Measurements from ENCODE around the gene LMO7.
"Not testable (repeated sequence)": the region's sequence is repeated elsewhere in the genome, so short reads cannot be mapped to it uniquely, and the experiment has no call there.

Gene LMO7

DNA sequence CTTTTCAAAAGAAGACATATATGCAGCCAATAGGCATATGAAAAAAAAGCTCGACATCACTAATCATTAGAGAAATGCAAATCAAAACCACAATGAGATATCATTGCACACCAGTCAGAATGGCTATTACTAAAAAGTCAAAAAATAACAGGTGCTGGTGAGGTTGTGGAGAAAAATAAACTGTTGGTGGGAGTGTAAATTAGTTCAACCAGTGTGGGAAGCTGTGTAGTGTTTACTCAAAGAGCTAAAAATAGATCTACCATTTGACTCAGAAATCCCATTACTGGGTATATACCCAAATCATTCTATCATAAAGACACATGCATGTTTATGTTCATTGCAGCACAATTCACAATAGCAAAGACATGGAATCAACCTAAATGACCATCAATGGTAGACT lies 106.9 kb downstream of the LMO7 start:
- not testable (repeated sequence) for DNase-seq (ENCODE audit: low spot score)

DNA sequence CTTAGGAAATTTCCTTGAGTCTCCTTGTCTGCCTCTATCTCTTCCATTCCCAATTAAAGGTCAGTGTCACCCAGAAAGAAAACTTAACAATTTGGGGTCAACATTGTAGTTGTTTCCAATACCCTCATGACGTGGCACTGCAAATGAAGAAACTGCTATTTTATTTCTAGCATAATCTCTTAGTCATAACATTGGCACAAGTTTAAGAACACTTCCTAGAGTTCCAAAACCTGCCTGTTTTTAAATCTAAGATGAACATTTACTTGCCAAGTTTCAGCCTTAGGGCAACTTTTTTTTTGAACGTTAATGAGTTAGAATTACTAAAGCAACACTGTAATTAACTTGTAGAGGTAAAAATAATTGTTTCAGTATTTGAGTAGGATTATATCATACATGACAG lies 108.0 kb downstream of the LMO7 start:
- DNase-seq (ENCODE audit: low spot score): no peak

DNA sequence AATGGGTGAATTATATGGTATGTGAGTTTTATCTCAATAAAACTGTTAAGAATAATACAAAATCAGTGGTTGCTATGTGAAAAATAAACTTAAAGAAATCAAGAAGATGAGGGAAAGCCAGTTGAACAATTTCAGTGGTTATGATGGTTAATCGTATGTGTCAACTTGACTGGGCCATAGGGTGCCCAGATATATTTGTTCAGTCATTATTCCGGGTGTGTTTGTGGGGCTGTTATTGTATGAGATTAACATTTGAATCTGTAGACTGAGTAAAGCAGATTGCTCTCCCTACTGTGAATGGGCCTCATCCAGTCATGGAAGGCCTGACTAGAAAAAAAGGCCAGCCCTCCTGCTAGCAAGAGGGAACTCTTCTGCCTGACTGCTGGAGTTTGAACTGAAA lies 109.3 kb downstream of the LMO7 start:
- no peak for DNase-seq (ENCODE audit: low spot score)

DNA sequence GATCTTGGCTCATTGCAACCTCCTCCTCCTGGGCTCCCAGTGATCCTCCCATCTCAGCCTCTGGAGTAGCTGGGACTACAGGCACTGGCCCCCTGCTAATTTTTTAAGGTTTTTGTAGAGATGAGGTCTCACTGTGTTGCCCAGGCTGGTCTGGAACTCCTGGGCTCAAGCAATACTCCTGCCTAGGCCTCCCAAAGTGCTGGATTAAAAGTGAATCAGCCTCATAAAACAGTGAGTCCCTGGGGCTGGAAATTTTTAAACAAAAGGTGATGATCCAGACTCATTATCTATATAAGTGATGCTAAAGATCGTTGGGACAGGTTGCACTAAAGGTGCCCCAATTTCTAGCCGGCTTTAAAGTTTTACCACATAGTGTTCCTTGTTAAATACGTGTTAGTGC lies 112.7 kb downstream of the LMO7 start:
- DNase-seq (ENCODE audit: low spot score): no peak

DNA sequence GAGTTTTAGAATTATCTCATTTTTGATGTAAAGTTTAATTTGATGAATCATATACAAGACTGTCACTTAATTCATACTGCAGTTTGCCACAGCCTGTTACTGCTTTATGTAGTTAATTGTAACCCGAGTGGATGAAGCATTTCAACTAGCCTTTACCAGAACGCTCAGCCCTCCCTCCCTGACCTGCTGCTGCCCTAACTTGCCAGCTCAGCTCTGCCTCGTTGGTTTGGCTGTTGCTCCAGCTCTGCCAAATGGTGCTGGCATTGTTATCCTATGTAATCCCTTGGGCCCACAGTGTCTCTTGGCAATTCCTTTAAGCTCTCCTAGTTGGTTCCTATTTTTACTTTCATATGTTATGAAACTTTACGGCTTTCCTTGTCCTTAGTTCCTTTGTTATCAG lies 113.3 kb downstream of the LMO7 start:
- no peak for DNase-seq (ENCODE audit: low spot score)

DNA sequence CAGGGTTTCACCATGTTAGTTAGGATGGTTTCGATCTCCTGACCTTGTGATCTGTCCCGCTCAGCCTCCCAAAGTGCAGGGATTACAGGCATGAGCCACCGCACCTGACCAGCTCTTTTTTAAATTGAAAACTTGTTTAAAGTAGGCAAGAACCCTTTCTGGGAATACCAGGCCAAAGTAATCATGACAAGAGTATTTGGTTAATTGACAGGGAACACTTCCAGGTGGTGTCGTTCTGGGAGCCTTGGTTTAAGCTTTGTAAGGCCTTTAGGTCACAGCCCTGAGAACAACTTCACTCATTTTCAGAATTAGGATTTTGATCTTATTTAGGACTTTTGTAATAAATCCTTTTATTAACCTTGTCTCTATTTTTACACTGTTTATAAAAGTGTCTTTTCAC lies 115.2 kb downstream of the LMO7 start:
- no peak for DNase-seq (ENCODE audit: low spot score)

DNA sequence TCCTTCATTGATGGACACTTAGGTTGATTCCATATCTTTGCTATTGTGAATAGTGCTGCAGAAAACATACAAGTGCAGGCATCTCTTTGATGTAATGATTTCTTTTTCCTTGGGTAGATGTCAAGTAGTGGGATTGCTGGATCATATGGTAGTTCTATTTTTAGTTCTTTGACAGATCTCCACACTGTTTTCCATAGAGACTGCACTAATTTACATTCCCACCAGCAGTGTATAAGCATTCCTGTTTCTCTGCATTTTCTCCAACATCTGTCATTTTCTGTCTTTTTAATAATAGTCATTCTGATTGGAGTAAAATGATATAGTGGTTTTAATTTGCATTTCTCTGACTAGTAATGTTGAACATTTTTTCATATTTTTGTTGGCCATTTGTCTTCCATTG lies 116.7 kb downstream of the LMO7 start:
- DNase-seq (ENCODE audit: low spot score): no peak

DNA sequence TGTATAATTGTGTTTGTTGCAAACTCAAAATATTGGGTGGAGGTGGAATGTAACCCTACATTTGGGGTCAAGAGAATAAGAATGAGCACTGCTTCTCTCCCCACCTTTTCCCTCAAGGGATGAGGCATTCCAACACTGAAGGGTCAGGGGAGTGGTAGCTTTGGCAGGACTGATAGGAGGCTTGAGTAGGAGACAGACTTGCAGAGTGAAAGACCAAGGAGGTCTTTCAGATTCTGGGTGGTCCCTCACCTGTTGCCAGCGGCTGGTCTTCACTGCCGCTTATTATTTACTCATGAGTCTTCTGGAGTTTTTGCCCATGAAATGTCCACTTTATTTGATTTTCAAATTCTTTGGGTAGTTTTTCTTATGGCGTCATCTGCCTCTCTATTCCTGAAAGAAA lies 118.8 kb downstream of the LMO7 start:
- DNase-seq (ENCODE audit: low spot score): no peak

DNA sequence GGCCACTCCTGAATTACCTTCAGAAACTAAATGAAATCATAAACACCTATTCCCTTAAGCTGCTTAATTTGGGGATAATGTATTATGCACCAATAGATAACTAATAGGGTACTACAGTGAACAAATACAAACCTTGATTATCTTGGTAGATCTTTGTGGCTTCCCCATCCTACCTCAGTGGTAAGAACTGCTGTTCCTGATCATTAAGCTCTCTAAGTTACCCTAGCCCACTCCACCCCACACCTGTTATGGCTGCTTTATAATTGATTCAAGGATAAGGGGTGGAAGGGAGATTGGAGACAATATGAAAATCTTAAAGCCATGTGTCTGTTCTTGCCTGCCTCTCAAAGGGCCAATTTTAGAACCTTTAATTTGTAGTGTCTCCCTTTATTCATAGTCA lies 121.2 kb downstream of the LMO7 start:
- no peak for DNase-seq (ENCODE audit: low spot score)

DNA sequence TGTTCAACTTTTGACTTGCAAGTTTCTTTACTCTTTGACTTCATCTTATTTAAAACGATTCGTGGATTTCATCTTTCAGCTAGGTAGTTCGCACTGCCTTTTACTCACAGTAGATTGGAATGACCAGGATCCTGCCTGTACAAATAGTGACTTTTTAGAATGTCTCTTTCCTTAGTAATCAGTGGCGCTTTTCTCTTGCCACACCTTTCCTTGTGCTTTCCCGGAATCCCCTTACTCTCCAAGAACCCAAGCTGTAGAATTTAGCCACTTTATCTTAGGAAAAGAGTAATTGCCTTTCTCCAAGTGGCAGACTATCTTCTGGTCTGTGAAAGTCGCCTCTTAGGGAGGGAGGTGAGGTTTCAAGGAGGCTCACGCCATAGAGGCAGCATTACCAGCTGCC lies 123.4 kb downstream of the LMO7 start:
- no peak for DNase-seq (ENCODE audit: low spot score)

DNA sequence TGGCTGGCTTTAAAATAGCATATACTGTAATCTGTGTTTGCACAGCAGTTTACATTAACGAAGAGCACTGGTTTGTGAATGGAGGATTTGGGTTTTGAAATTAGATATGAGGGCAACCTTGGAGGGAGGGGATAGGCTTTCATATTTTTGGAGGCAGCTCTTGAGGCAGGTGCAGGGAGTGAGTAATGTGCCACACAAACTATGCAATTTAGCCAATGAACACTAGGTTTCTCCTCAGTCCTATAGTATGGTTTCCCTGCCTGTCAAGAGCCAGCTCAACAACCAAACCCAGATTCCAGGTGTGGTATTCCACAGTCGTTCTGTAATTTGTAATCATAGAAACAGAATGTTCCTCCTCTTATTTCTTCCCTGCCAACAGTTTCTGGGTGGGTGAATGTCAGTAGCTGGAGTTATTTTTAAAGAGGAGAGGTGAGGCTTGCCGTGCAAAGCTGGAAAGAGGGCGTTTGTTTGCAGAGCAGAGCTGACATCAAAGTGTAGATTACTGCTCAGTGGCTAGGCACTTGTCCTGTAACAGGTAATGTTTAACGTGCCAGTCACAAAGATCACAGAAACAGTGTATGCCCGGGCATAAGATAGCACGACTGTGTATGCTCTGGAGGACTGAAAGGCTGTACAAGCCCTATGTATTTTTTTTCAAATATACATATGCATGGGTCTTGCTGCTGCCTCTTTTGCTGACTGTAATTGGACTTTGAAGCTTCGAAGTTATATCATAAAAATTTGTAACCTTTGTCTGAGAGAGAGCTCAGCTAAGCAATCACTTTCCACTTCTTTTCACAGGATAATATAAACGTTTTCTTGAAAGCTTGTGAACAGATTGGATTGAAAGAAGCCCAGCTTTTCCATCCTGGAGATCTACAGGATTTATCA lies 124.2 kb downstream of the LMO7 start:
- DNase-seq (ENCODE audit: low spot score): peak; percentile 78

DNA sequence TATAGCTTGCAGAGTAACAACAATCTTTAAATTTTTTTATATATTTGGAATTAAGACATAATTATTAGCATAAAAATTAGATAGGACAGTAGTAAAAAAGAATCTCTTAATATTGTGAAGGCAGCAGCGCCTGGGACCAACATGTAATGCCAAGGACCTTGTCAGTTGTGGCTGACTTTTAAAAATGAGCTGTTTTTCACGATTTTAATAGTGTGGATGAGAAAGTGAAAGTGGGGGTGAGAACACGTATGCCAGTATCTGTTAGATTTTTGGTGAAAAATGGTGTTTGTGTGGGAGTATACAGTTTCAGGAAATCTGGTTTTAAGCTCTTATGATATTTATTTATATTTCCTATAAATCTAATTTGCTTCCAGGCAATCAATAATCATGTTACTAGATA lies 125.2 kb downstream of the LMO7 start:
- DNase-seq (ENCODE audit: low spot score): no peak

DNA sequence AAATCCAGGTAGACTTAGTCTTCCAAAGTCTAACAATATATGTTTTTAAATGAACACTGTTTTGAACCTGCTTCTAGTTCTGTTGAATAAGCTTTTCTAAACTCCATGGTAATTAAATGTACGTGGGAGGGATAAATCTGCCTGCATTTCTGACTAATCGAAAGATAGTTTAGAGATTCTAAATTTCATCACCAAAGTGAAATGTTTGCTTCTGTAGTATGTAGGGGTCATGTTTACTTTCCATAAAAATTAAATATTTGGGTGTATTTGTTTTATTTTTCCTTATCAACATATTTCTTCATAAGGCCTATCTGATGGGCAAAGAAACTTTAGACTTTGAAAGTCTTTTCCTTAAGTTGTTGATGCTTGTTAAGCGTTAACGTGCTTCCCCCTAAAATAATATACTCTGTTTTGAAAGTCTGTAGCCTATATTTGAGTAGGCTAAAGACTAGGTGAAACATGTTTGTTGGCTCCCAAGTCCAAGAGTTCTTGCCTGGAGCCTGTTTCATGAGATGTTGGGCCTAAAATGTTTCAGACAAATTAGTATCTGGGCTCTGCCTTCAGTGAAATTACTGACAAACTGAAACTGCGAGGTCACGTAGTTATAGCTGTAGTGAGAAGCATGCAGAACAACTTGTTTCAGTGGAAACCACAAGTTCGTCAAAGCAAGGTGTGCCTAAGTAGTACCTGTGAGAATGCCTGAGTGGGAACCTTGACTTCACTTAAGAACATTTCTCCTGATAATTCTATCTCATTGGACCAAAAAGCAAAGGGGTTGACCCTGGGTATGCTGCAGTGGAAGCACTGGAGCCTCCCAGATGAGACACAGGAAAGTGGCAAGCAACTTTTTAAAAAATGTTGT lies 126.2 kb downstream of the LMO7 start:
- DNase-seq (ENCODE audit: low spot score): no peak

DNA sequence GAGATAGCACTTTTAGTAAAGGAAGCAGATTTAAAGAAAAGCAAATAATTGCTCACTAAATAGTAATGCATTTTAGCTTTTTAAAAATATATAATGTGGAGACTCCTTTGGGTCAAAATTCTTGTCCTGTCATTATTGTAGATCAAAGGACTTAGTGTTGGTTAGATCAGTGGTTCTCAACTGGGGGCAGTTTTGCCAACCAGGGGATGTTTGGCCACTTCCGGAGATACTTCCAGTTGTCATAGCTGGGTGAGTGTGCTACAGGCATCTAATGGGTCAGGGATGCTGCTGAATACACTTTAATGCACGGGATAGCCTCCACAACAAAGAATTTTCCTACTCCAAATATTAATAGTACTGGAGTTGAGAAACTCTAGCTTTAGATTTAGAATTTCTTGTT lies 126.8 kb downstream of the LMO7 start:
- no peak for DNase-seq (ENCODE audit: low spot score)

DNA sequence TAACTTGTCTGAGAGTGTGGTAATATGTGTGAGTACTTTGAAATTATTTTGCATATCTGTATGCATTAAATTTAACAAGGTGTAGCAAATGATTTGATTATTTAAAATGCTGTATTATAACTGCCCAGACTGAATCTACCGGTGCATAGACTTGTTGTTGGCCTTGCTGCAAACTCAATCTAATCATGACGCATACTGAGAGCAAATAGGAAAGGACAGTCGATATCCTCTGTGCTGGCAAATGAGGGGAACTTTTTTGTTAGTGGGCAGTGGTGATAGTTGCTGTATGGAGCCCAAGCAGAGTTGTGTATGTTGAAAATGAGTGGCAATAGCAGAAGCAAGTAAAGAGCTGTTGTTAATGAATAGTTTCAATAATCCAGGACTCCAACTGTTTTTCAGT lies 127.4 kb downstream of the LMO7 start:
- no peak for DNase-seq (ENCODE audit: low spot score)

DNA sequence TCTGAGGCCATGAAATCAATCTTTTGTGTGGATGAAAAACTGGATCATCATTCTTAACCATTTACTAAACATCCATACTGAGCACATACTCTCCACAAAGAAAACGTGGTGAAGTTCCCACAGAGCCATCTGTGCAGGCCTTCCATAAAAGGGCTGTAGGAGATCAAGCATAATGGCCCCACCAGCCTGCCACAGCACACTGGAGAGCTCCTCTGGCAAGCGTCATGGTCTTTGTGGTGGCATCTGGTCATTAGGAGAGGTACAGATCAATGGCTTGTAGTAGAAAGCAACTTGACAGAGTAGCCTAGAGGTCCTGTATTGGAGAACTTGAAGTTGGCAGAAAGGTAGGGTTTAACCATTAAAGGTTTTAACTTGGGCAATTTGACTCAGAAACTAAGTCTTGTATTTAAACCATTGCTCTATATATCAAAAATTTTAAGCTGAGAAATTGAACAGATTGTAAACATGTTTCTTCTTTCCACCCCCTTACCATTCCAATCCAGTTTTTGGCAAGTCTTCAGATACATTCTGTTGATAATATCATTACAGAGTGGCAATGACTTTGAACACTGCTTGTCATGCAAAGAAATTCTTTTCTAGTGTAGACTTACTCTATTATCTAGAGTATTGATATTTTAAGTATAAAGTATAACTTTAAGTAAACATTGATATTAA lies 128.3 kb downstream of the LMO7 start:
- DNase-seq (ENCODE audit: low spot score): no peak

DNA sequence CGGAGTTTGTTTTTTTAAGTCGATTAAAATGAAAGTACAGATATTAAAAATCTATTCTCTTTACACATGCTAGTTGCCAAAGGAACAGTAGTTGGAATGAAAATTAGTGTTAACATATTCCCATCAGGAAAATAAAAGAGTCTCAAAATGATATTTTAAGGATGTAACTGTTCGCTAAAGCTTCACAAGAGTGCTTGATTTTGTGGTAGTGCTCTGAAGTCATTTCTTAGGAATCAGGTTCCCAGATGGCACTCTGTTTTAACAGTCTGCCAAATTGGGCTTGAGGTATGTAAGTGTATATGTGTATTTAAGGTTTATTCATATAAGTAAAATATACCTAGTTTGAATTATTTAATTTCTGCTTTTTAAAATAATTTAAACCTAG lies 128.8 kb downstream of the LMO7 start:
- DNase-seq (ENCODE audit: low spot score): no peak

DNA sequence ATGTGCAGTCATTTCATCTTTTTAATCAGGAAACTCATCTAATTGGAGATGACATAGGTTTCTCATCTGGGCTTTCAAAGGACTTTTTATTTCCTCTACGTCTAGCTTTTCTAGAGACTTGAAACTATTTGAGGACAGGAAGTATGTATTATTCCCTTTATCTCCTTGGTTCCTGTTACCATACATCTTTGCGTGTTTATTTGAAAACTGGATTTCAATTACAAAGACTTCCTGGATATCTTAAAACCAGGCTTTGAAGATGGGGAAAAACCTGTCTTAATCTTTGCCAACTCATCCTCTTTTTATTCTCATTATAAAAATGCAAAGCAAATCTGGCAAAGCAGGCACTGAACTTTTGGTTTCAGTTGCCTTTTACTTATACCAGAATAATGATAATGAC lies 130.5 kb downstream of the LMO7 start:
- DNase-seq (ENCODE audit: low spot score): no peak

DNA sequence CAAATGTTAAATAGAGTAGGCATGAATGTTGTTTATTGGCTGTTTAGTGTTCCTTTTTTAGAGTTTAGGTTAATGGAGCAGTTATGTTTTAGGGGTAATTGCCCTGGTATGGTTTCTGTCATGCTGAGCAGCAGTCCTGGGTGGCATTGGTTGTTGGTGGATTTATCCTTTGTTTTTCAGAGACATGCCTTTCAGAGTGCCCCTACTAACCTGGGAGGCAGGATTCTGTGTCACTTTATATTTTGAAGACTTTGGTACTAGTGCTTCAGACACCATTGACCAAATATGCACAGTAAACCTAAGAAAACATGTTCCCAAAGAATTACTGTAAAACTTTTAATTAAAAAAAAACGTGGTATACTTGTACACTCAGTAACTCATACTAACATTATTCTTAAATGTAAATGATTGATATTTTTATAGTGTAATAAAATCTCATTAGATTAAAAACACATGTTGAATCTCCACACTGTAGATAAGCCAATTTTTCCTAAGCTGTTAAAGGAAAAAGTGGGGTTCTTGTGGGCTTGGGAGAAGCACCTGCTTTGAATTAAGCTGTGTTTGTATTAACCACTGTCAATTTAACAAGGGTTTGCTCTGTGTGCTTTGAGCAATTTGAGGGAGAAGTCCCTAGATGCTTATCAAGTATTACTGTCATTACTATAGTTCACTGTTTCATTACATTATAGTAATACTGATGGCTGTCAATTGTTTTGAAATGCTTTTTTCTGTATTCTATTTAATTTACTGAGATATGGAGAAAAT lies 133.2 kb downstream of the LMO7 start:
- DNase-seq (ENCODE audit: low spot score): no peak

DNA sequence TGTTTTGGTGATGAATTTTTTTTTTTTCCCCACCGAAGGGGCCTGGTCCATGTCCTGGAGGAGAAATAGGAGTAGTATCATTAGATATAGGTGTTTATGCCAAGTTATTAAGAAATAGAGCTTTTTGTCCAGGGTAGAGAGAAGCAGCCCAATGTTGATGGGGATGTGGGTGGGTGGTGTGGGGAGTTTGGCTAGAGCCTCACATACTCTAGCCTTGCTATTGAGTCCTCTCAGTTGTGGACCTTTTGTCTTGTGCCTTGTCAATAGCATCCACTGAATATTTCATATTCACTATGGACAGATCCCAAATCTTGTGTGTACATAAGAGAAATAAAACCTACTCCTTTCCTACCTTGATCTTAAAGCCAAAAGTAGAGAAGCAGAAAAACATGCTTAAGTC lies 134.0 kb downstream of the LMO7 start:
- DNase-seq (ENCODE audit: low spot score): no peak

DNA sequence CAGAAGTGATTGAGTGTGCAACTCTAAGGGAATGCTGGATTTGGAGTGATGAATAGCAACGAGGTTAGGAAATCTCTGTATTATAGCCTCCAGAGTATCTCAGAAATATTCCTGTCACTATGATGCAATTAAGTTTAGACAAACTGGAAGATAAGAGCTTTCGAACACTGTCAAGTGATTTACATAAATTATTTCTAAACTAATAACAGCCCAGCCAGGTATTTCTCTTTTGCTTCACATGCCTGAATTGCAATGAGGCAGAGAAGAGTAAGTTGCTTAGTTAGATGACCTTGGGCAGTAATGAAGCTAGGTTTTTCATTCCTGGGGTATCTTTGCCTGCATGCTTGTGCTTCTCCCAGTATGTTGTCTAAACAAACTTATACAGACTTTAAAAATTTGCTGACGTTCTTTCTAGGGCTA lies 134.5 kb downstream of the LMO7 start:
- DNase-seq (ENCODE audit: low spot score): no peak

DNA sequence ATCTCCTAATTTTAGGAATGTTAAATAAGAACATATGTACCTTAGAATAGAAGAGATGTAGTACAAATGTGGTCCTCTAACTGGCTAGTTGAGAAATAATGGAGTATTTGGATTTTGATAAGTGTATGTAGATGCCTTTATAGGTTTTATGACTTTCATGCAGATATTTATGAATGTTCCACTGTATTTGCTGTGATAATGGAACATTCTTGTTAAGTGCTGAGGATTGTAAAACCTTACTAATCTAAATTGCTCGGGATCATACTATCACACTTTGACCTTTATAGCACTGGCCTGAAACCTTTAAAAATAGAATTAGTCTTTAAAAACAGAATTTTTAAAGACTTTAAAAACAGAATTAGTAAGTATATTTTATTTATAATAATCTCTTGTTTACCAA lies 135.1 kb downstream of the LMO7 start:
- DNase-seq (ENCODE audit: low spot score): no peak
